Chondrocyte (in vitro differentiated cells): ENCODE results near the gene SPEG. TPM values are rescaled to one million over a fixed set of nuclear protein-coding genes. Genes with fewer than 3 reads are reported as not detected.

Source experiments
- DNase-seq: peaks from one replicate; pipeline ENCODE4 v3.0.0; 2021; ENCODE audit warnings: mixed read lengths, low spot score
- H3K27ac Mint-ChIP-seq: one replicate; pipeline ENCODE4 v1.8.0; 2021; ENCODE audit warnings: mild to moderate bottlenecking, moderate library complexity, mixed read lengths; ENCODE audit not compliant: unreplicated experiment
- H3K27me3 Mint-ChIP-seq: 2 replicates; pipeline ENCODE4 v1.8.0; 2021; ENCODE audit warnings: low read depth, mixed read lengths
- H3K36me3 Mint-ChIP-seq: 2 replicates; pipeline ENCODE4 v1.8.0; 2021; ENCODE audit warnings: low read depth, mixed read lengths
- H3K4me1 Mint-ChIP-seq: 2 replicates; pipeline ENCODE4 v1.8.0; 2021; ENCODE audit warnings: low read depth, mild to moderate bottlenecking, mixed read lengths
- H3K4me3 Mint-ChIP-seq: one replicate; pipeline ENCODE4 v1.8.0; 2021; ENCODE audit warnings: mild to moderate bottlenecking, moderate library complexity, mixed read lengths; ENCODE audit not compliant: unreplicated experiment
- H3K9me3 Mint-ChIP-seq: 2 replicates; pipeline ENCODE4 v1.8.0; 2021; ENCODE audit warnings: low read depth, mixed read lengths
- total RNA-seq: library from RNA; stranded (reverse); gene quantifications from 3 replicates; pipeline ENCODE4 v1.2.1, GENCODE V29; 2021
- TF ChIP-seq, protein P1 (sequence below): fragments of 200-600 bp; sonication (generic); IDR thresholded peaks from 2 replicates; pipeline ENCODE4 v1.5.0; 2021; ENCODE audit warnings: antibody characterized with exemption, mild to moderate bottlenecking, moderate library complexity

SPEG gene
- total RNA-seq, 1 donor from 2014 or later = 94.9 TPM

DNA sequence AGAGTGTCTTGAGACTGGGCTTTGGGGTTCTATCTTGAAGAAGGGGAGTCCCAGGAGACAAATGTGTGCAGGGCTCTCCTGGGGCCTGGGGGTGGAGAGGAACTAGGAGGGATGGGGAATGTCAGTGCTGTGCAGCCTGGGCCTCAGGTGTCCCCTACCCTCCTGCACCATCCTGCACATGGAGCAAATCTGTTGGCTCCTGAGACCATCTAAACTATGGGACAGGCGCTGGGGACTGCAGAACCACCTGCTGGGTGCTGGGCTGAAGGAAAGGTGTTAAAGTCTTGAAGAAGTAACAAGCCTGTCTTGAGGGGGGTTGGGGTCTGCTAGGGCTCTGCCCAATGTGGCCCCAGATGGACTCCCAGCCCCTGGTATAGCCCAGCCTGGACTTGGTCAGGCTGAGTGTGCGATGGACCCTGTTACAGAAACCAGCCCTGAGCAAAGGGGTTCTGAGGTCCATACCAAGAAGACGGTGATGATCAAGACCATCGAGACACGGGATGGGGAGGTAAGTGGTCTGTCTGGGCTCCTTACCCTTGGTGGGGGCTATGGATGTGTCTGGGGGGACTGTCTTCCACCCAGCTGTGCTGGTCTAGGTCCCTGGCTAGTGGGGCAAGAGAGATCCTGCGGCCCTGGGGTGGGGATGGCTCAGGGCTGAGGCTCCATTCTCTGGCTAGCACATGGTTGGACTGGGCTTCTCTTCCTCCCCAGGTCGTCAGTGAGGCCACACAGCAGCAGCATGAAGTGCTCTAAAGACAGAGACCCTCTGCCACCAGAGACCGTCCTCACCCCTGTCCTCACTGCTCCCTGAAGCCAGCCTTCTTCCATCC, 9.2 kb upstream of the SPEG start:
- TF ChIP-seq, protein P1, sequence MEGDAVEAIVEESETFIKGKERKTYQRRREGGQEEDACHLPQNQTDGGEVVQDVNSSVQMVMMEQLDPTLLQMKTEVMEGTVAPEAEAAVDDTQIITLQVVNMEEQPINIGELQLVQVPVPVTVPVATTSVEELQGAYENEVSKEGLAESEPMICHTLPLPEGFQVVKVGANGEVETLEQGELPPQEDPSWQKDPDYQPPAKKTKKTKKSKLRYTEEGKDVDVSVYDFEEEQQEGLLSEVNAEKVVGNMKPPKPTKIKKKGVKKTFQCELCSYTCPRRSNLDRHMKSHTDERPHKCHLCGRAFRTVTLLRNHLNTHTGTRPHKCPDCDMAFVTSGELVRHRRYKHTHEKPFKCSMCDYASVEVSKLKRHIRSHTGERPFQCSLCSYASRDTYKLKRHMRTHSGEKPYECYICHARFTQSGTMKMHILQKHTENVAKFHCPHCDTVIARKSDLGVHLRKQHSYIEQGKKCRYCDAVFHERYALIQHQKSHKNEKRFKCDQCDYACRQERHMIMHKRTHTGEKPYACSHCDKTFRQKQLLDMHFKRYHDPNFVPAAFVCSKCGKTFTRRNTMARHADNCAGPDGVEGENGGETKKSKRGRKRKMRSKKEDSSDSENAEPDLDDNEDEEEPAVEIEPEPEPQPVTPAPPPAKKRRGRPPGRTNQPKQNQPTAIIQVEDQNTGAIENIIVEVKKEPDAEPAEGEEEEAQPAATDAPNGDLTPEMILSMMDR = no peak
- Mint-ChIP-seq H3K36me3 (no peaks in the 10 kb centered on the region), H3K9me3 (no peaks in the 10 kb centered on the region), H3K27me3 (no peaks in the 10 kb centered on the region), H3K27ac (no peak overlapping the region), H3K4me1 (peaks cover 4% of the 10 kb centered on the region), H3K4me3 (no peak overlapping the region)
- DNase-seq = no peak

DNA sequence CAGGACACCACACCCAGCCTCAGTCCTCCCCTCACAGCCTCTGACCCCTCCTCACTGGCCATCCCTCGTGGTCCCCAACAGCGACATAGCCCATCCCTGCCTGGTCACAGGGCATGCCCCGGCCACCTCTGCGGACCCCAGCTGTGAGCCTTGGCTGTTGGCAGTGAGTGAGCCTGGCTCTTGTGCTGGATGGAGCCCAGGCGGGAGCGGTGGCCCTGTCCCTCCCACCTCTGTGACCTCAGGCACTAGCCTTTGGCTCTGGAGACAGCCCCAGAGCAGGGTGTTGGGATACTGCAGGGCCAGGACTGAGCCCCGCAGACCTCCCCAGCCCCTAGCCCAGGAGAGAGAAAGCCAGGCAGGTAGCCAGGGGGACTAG, 8.6 kb upstream of the SPEG start:
- H3K4me3 Mint-ChIP-seq = no peak overlapping the region
- no peaks in the 10 kb centered on the region for H3K27me3 Mint-ChIP-seq
- no peaks in the 10 kb centered on the region for H3K36me3 Mint-ChIP-seq
- no peak overlapping the region for H3K27ac Mint-ChIP-seq
- TF ChIP-seq, protein P1 = no peak
- no peaks in the 10 kb centered on the region for H3K9me3 Mint-ChIP-seq
- H3K4me1 Mint-ChIP-seq = peaks cover 9% of the 10 kb centered on the region
- DNase-seq = no peak

DNA sequence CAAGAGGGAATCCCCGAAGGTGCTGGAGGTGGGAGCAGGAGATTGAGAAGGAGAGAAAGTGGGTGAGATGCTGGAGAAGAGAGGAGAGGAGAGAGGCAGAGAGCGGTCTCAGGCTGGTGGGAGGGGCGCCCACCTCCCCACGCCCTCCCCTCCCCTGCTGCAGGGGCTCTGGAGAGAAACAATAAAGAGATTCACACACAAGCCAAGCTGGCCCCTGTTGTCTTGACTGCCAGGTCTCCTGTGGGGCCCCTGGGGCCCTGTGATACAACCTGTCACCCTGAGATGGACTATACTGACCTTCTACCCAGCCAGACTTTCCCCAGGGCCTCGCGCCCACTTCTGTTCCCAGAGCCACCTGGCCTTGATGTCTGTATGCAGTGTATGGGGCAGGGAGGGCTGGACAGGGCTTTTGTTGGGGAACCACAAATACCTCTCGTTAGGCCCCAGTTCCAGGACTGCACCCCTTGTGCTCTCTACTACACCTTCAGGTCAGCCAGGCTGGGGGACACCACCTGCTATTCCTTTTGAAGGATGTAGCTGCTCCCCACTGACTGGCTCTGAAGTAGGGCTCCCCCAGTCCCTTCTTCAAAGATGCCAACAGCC, 8.0 kb upstream of the SPEG start:
- Mint-ChIP-seq H3K27me3 (no peaks in the 10 kb centered on the region), H3K36me3 (no peaks in the 10 kb centered on the region), H3K4me1 (peaks cover 12% of the 10 kb centered on the region), H3K9me3 (no peaks in the 10 kb centered on the region), H3K27ac (no peak overlapping the region), H3K4me3 (no peak overlapping the region)
- peak; percentile 69 for DNase-seq
- TF ChIP-seq, protein P1 = no peak

DNA sequence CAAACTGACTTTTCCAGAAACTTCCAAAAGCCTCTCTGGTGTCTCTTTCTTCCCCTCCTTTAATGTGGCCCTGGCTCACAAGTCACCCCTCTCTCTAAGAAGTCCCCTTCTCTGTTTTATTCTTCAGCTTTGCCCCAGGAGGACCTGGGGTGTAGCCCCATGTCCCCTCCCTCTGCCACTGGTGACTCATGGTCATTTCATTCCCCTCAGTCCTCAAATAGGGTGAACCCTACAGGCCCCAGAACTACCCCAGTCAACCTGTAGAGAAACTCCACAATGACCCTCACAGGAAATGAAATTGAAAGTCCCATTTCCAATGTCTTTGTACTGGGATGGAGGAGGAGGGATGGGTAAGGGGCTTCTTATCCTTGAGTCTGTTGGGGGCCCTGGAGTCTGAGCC, 6.2 kb upstream of the SPEG start:
- peaks cover 12% of the 10 kb centered on the region for H3K4me1 Mint-ChIP-seq
- no peak overlapping the region for H3K27ac Mint-ChIP-seq
- no peak overlapping the region for H3K4me3 Mint-ChIP-seq
- H3K9me3 Mint-ChIP-seq = no peaks in the 10 kb centered on the region
- DNase-seq = no peak
- TF ChIP-seq, protein P1 = no peak
- no peaks in the 10 kb centered on the region for H3K27me3 Mint-ChIP-seq
- no peaks in the 10 kb centered on the region for H3K36me3 Mint-ChIP-seq

DNA sequence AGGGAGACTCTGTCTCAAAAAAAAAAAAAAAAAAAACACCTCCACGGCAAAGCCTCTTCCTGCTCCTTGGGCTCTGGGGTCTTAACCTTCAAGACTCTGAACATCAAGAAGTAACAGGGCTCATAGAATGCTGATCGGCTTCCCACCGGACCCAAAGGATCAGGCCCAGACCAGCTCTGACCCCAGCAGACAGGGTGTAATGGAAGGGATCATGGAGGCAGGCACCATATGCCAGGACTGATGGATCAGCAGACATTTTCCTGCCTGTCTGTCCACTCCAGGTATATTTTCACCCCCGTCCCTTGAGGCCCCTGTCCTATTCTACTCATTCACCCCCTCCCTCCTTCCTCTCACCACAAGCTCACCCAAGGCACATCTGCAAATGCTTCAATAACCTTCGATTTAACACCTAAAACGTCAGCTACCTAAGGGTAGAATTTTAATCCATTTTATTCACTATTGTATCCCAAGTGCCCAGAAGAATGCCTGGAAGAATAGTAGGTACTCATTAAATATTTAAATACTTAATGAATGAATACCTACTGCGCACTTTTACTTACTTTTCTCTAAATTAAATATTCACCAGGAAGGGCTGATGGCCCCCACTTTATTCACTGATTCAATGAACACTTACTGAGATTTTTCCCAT, 4.6 kb upstream of the SPEG start:
- DNase-seq = peak; percentile 41
- Mint-ChIP-seq H3K27me3 (no peaks in the 10 kb centered on the region), H3K4me3 (no peak overlapping the region), H3K27ac (peak overlapping the region; percentile 73), H3K9me3 (no peaks in the 10 kb centered on the region), H3K4me1 (peaks cover 12% of the 10 kb centered on the region), H3K36me3 (no peaks in the 10 kb centered on the region)
- TF ChIP-seq, protein P1 = no peak
